HG03060 (cell line): ENCODE data around the gene KCNAB1.

Source experiments
- ATAC-seq: cut with Tn5 transposase; IDR thresholded peaks from one replicate; pipeline ENCODE4 v1.9.1; 2021; ENCODE audit warnings: low read depth, moderate number of reproducible peaks; ENCODE audit not compliant: unreplicated experiment

Gene KCNAB1

GRCh38 chr3:156383441-156384025, 263.2 kb downstream of the KCNAB1 start:
- ATAC-seq = no peak

GRCh38 chr3:156388497-156389448, 268.4 kb downstream of the KCNAB1 start:
- ATAC-seq = no peak

- ATAC-seq = no peak
Observed at GRCh38 chr3:156389449-156389950, 269.1 kb downstream of the KCNAB1 start.

GRCh38 chr3:156390846-156391245, 270.5 kb downstream of the KCNAB1 start:
- ATAC-seq = no peak

- ATAC-seq = no peak
Observed at GRCh38 chr3:156395961-156396710, 275.8 kb downstream of the KCNAB1 start.

GRCh38 chr3:156396851-156397250, 276.5 kb downstream of the KCNAB1 start:
- no peak for ATAC-seq

- no peak for ATAC-seq
Observed at GRCh38 chr3:156397534-156397933, 277.2 kb downstream of the KCNAB1 start.

GRCh38 chr3:156400062-156400461, 279.7 kb downstream of the KCNAB1 start:
- ATAC-seq = no peak

- ATAC-seq = no peak
Observed at GRCh38 chr3:156400735-156401134, 280.4 kb downstream of the KCNAB1 start.

- no peak for ATAC-seq
Observed at GRCh38 chr3:156404217-156404616, 283.8 kb downstream of the KCNAB1 start.

GRCh38 chr3:156406393-156406792, 286.0 kb downstream of the KCNAB1 start:
- no peak for ATAC-seq

- no peak for ATAC-seq
Observed at GRCh38 chr3:156407617-156408225, 287.3 kb downstream of the KCNAB1 start.

- no peak for ATAC-seq
Observed at GRCh38 chr3:156409694-156410093, 289.3 kb downstream of the KCNAB1 start.

- no peak for ATAC-seq
Observed at GRCh38 chr3:156412600-156412999, 292.2 kb downstream of the KCNAB1 start.

- no peak for ATAC-seq
Observed at GRCh38 chr3:156413293-156413892, 293.0 kb downstream of the KCNAB1 start.

GRCh38 chr3:156416846-156417558, 296.6 kb downstream of the KCNAB1 start:
- no peak for ATAC-seq

- ATAC-seq = no peak
Observed at GRCh38 chr3:156417559-156418132, 297.3 kb downstream of the KCNAB1 start.

- ATAC-seq = no peak
Observed at GRCh38 chr3:156418428-156418827, 298.1 kb downstream of the KCNAB1 start.

- ATAC-seq = no peak
Observed at GRCh38 chr3:156421534-156421933, 301.2 kb downstream of the KCNAB1 start.
